Measurements from ENCODE around the gene ADIRF. TPM values are rescaled to one million over a fixed set of nuclear protein-coding genes. Genes with fewer than 3 reads are reported as not detected.

ADIRF gene
- total RNA-seq (2022; extraction: Qiagen RNA extraction) = 0.15 to 0.22 TPM in 2 of 5 replicates, not detected in the others

DNA sequence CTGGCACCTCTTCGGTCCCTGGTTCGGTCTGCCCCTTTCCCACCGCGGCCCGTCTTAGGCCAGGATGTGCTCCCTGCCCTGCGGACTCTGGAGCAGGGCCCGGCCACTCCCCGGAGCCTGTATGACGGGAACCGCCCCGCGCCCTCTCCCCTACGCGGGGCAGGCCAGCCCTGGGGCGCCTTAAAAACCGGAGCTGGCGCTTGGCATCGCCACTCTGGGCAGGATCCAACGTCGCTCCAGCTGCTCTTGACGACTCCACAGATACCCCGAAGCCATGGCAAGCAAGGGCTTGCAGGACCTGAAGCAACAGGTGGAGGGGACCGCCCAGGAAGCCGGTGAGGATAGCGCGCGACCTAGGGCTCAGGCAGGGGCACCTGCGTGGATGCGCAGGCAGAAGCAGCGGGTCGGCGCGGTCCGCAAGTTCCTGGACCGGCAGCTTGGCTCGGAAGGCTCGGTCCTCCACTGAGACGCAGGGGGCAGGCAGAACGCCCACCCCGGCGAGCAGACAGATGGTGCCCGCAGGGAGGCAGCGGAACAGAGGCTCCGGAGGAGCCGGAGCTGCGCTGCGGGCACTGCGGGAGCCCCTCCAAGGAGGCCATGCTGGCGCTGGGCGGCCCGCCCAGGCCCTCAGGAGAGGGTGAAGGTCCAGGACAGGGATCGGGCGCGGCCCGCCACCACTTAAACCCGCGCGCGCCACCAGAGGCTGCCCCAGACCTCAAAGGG, at the start of gene ADIRF:
ADIRF (plus strand) TSS at position 212 of the 723 bp plus-strand sequence; CDS start at position 275, 63 bp downstream.

DNA sequence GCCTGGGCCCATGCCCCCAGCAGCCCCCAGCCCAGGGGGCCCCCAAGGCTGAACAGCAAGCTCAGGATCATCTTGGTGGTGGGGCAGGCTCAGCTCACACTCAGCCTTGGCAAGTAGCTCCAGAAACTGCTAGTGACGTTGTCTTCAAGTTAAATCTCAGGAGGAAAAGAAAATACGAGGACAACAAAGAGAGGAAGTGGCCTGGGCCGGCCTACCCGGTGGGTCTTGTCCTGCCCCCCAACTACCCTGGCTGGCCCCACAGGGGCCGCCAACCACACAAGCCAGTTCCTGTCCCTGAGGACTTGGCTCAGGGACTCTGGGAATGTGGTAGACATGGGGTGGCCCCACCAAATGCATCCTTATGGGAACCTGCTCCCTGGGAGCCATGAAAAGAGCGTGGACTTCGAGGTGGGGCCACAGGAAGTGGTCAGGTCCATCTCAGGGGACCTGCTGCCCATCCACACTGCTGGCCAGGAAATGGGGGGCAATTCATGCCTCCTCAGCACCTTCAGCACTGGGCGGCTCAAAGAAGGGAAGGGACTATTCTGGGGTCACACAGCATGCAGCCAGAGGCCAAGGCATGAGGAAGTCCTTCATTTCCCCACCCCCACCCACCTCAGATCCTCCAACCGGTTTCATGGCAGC, 10.7 kb upstream of the ADIRF start, which contains the start of gene MMRN2:
MMRN2 (minus strand) TSS at position 145 of the 645 bp plus-strand sequence; CDS start at position 71, 74 bp downstream.

DNA sequence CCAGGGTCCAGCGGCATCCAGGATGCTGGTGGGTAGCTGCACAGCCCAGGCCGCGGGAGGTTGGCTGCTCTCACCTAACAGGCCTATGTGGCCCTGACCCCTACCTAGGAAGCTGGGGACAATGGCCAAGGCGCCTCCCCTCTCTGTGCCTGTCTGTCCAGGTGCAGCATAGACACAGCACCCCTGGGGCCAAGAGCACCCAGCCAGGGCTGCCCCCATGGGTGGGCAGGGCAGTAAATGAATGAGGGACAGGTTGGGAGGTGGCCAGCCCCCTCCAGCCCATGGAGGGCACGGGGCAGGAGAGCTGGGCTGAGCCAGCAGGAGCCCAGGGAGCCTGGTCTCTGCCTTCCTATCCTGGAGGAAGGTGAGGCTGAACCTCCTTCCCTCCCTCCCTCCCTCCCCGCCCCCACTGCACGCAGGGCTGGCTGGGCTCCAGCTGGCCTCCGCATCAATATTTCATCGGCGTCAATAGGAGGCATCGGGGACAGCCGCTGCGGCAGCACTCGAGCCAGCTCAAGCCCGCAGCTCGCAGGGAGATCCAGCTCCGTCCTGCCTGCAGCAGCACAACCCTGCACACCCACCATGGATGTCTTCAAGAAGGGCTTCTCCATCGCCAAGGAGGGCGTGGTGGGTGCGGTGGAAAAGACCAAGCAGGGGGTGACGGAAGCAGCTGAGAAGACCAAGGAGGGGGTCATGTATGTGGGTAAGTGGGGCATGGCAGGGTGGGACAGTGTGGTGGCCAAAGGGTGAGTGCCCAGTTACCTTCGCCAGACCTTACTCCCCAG, 10.0 kb upstream of the ADIRF start, which contains the start of gene SNCG:
SNCG (plus strand) TSS at position 484 of the 785 bp plus-strand sequence; CDS start at position 583, 99 bp downstream.

DNA sequence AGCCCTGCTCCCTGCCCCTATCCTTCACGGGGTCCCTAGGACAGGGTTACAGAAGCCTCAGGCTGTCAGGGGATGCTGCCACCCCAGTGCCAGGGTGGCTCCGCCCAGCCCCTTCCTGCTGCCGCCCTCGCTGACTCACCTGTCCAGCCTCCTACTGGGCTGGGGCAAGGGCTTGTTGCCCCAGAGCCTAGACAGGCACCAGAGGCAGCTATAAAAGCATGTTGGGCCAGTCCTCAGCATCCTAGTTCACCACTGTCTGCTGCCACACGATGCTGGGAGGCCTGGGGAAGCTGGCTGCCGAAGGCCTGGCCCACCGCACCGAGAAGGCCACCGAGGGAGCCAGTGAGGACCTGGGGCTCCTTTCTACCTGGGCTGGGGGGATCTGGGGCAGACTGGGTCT, 51.8 kb downstream of the ADIRF start, which contains the start of gene FAM25A:
FAM25A (plus strand) TSS at position 239 of the 400 bp plus-strand sequence; CDS start at position 270, 31 bp downstream.

Other genes starting within 250 kb of the ADIRF start
- 20.1 to 33.1 TPM (median 23.8 TPM) in 5 replicates for gene BMPR1A, start 211.9 kb upstream of the ADIRF start, total RNA-seq (2022; extraction: Qiagen RNA extraction)
- gene MMRN2, start 10.9 kb upstream of the ADIRF start, total RNA-seq (2022; extraction: Qiagen RNA extraction) = 1.0 to 1.2 TPM (median 1.1 TPM) in 5 replicates
- gene SNCG, start 9.9 kb upstream of the ADIRF start, total RNA-seq (2022; extraction: Qiagen RNA extraction) = 10.1 to 15.2 TPM (median 13.5 TPM) in 5 replicates
- 0.50 to 0.52 TPM in 2 of 5 replicates, not detected in the others for gene FAM25A, start 51.8 kb downstream of the ADIRF start, total RNA-seq (2022; extraction: Qiagen RNA extraction)
- gene GLUD1, start 126.4 kb downstream of the ADIRF start, total RNA-seq (2022; extraction: Qiagen RNA extraction) = 85.0 to 111 TPM (median 100.0 TPM) in 5 replicates
- 23.7 to 32.8 TPM (median 25.2 TPM) in 5 replicates for gene SHLD2, start 126.7 kb downstream of the ADIRF start, total RNA-seq (2022; extraction: Qiagen RNA extraction)

Data from A549 treated with Hydrocortisone at 1 μM for 4 hours (cell line).